GM12878 (cell line): Measurements from ENCODE around the gene KLK12.

Source experiments
- CEBPB ChIP-seq, 2 experiments: fragments of 150-350 bp in 1 of 2; IDR thresholded peaks; 2 replicates each; pipeline ENCODE4 v1.6.1; 2012 to 2014; ENCODE audit warnings: low read depth in 2 of 2, low read length in 2 of 2, borderline replicate concordance in 1 of 2, inconsistent platforms in 1 of 2
- CTCF ChIP-seq, 3 experiments: IDR thresholded peaks in 2 of 3; conservative IDR thresholded peaks in 1 of 3; 2 replicates each; pipeline ENCODE4 v1.5.1; 2011; ENCODE audit warnings: low read depth in 3 of 3, low read length in 3 of 3, mild to moderate bottlenecking in 3 of 3, control low read depth in 2 of 3, moderate library complexity in 2 of 3, inconsistent platforms in 1 of 3, mixed read lengths in 1 of 3; ENCODE audit not compliant: control insufficient read depth in 2 of 3, insufficient read depth in 1 of 3; ENCODE audit errors: extremely low read depth in 1 of 3
- POLR2A ChIP-seq: IDR thresholded peaks from 2 replicates; pipeline ENCODE4 v1.6.1; 2011; ENCODE audit warnings: low read depth, mild to moderate bottlenecking, low read length
- SMC3 ChIP-seq: IDR thresholded peaks from 2 replicates; pipeline ENCODE4 v1.6.1; 2011; ENCODE audit warnings: low read length, improper control_type of control experiment, borderline replicate concordance
- TF ChIP-seq, protein P1 (sequence below): IDR thresholded peaks from 2 replicates; pipeline ENCODE4 v1.6.1; 2011; ENCODE audit warnings: borderline replicate concordance, low read depth, mild to moderate bottlenecking, moderate library complexity, mixed read lengths, low read length; ENCODE audit not compliant: insufficient read depth; ENCODE audit errors: extremely low read length
- TF ChIP-seq, protein P2 (sequence below): fragments of 450-650 bp; formaldehyde crosslinking; IDR thresholded peaks from 2 replicates; pipeline ENCODE4 v1.4.0; 2020; ENCODE audit warnings: mild to moderate bottlenecking, moderate library complexity

GRCh38 chr19:51079481-51080110, 44.8 kb upstream of the KLK12 start:
- no peak for TF ChIP-seq POLR2A
- TF ChIP-seq CTCF (IDR thresholded peaks at IDR 0.05 in 2 of 3, conservative IDR thresholded peaks at IDR 0.05 in 1 of 3; ENCODE audit: control insufficient read depth in 2 of 3, extremely low read depth in 1 of 3, insufficient read depth in 1 of 3, low read depth in 3 of 3, low read length in 3 of 3), result no peak
- no peak for TF ChIP-seq CEBPB (IDR thresholded peaks at IDR 0.05; ENCODE audit: borderline replicate concordance in 1 of 2, low read depth in 2 of 2, low read length in 2 of 2)
- TF ChIP-seq SMC3, result no peak
- TF ChIP-seq, protein P1, sequence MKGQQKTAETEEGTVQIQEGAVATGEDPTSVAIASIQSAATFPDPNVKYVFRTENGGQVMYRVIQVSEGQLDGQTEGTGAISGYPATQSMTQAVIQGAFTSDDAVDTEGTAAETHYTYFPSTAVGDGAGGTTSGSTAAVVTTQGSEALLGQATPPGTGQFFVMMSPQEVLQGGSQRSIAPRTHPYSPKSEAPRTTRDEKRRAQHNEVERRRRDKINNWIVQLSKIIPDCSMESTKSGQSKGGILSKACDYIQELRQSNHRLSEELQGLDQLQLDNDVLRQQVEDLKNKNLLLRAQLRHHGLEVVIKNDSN, result no peak
- TF ChIP-seq, protein P2, sequence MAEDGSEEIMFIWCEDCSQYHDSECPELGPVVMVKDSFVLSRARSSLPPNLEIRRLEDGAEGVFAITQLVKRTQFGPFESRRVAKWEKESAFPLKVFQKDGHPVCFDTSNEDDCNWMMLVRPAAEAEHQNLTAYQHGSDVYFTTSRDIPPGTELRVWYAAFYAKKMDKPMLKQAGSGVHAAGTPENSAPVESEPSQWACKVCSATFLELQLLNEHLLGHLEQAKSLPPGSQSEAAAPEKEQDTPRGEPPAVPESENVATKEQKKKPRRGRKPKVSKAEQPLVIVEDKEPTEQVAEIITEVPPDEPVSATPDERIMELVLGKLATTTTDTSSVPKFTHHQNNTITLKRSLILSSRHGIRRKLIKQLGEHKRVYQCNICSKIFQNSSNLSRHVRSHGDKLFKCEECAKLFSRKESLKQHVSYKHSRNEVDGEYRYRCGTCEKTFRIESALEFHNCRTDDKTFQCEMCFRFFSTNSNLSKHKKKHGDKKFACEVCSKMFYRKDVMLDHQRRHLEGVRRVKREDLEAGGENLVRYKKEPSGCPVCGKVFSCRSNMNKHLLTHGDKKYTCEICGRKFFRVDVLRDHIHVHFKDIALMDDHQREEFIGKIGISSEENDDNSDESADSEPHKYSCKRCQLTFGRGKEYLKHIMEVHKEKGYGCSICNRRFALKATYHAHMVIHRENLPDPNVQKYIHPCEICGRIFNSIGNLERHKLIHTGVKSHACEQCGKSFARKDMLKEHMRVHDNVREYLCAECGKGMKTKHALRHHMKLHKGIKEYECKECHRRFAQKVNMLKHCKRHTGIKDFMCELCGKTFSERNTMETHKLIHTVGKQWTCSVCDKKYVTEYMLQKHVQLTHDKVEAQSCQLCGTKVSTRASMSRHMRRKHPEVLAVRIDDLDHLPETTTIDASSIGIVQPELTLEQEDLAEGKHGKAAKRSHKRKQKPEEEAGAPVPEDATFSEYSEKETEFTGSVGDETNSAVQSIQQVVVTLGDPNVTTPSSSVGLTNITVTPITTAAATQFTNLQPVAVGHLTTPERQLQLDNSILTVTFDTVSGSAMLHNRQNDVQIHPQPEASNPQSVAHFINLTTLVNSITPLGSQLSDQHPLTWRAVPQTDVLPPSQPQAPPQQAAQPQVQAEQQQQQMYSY (CRISPR knock-in tag), result no peak
